H9 (cell line): ENCODE data around the gene SMG7. TPM values are rescaled to one million over a fixed set of nuclear protein-coding genes. Genes with fewer than 3 reads are reported as not detected.

Experiments
- DNase-seq: peaks from one replicate; pipeline ENCODE4 v3.0.0-alpha.2; 2017
- H2AFZ ChIP-seq: one replicate; pipeline ENCODE4 v1.6.1; 2013; ENCODE audit warnings: mild to moderate bottlenecking, low read length, control low read depth, moderate library complexity
- H2AK5ac ChIP-seq: 2 replicates; pipeline ENCODE4 v1.6.1; 2013; ENCODE audit warnings: low read length, control low read depth, mixed read lengths; ENCODE audit not compliant: insufficient read length
- H2BK120ac ChIP-seq: one replicate; pipeline ENCODE4 v1.6.1; 2013; ENCODE audit warnings: low read depth, mild to moderate bottlenecking, low read length, control low read depth, inconsistent platforms; ENCODE audit not compliant: poor library complexity, severe bottlenecking
- H2BK12ac ChIP-seq: 2 replicates; pipeline ENCODE4 v1.6.1; 2013; ENCODE audit warnings: low read length, control low read depth, mixed read lengths, low read depth; ENCODE audit not compliant: insufficient read length
- H2BK15ac ChIP-seq: 2 replicates; pipeline ENCODE4 v1.6.1; 2013; ENCODE audit warnings: low read depth, low read length, control low read depth
- H2BK20ac ChIP-seq: one replicate; pipeline ENCODE4 v1.6.1; 2013; ENCODE audit warnings: low read depth, mild to moderate bottlenecking, low read length, control low read depth, inconsistent platforms; ENCODE audit not compliant: poor library complexity, severe bottlenecking
- H2BK5ac ChIP-seq: 2 replicates; pipeline ENCODE4 v1.6.1; 2013; ENCODE audit warnings: low read length, control low read depth, mixed read lengths; ENCODE audit not compliant: insufficient read length
- H3K14ac ChIP-seq: 2 replicates; pipeline ENCODE4 v1.6.1; 2013; ENCODE audit warnings: low read length, control low read depth; ENCODE audit not compliant: insufficient read depth
- H3K18ac ChIP-seq: 2 replicates; pipeline ENCODE4 v1.6.1; 2013; ENCODE audit warnings: low read depth, mild to moderate bottlenecking, mixed read lengths, low read length, control low read depth; ENCODE audit not compliant: insufficient read length
- H3K23ac ChIP-seq: 2 replicates; pipeline ENCODE4 v1.6.1; 2013; ENCODE audit warnings: low read length, control low read depth, mixed read lengths, low read depth; ENCODE audit not compliant: insufficient read length
- H3K23me2 ChIP-seq: 2 replicates; pipeline ENCODE4 v1.6.1; 2013; ENCODE audit warnings: low read depth, mild to moderate bottlenecking, mixed read lengths, low read length, control low read depth; ENCODE audit not compliant: insufficient read length, poor library complexity, severe bottlenecking
- H3K27ac ChIP-seq: 2 replicates; pipeline ENCODE4 v1.5.1; 2013; ENCODE audit warnings: low read length, control low read depth, mixed read lengths, low read depth; ENCODE audit not compliant: insufficient read length
- H3K27me3 ChIP-seq: 2 replicates; pipeline ENCODE4 v1.6.1; 2013; ENCODE audit warnings: low read length, control low read depth, inconsistent platforms; ENCODE audit not compliant: insufficient read depth
- H3K4ac ChIP-seq: 2 replicates; pipeline ENCODE4 v1.6.1; 2013; ENCODE audit warnings: low read depth, mild to moderate bottlenecking, control low read depth, inconsistent platforms, low read length, moderate library complexity
- H3K4me1 ChIP-seq: 2 replicates; pipeline ENCODE4 v1.6.1; 2013; ENCODE audit warnings: low read length, control low read depth, inconsistent platforms; ENCODE audit not compliant: insufficient read depth
- H3K4me2 ChIP-seq: 2 replicates; pipeline ENCODE4 v1.6.1; 2013; ENCODE audit warnings: low read length, control low read depth, mixed read lengths; ENCODE audit not compliant: insufficient read length, insufficient read depth
- H3K56ac ChIP-seq: 2 replicates; pipeline ENCODE4 v1.6.1; 2013; ENCODE audit warnings: low read depth, mild to moderate bottlenecking, mixed read lengths, low read length, control low read depth; ENCODE audit not compliant: insufficient read length
- H3K79me1 ChIP-seq: 2 replicates; pipeline ENCODE4 v1.6.1; 2013; ENCODE audit warnings: low read depth, mild to moderate bottlenecking, moderate library complexity, low read length, control low read depth, inconsistent platforms; ENCODE audit not compliant: insufficient read depth, poor library complexity, severe bottlenecking
- H3K79me2 ChIP-seq: 2 replicates; pipeline ENCODE4 v1.6.1; 2013; ENCODE audit warnings: low read length, control low read depth, inconsistent platforms; ENCODE audit not compliant: insufficient read depth
- H3K9ac ChIP-seq: 2 replicates; pipeline ENCODE4 v1.6.1; 2013; ENCODE audit warnings: low read length, control low read depth, mixed read lengths; ENCODE audit not compliant: insufficient read length; ENCODE audit errors: extremely low read depth
- H3K9me3 ChIP-seq: one replicate; pipeline ENCODE4 v1.6.1; 2013; ENCODE audit warnings: low read depth, low read length, inconsistent platforms; ENCODE audit not compliant: control insufficient read depth
- H3T11ph ChIP-seq: one replicate; pipeline ENCODE4 v1.6.1; 2013; ENCODE audit warnings: mild to moderate bottlenecking, low read length, control low read depth, inconsistent platforms
- H4K20me1 ChIP-seq: one replicate; pipeline ENCODE4 v1.6.1; 2013; ENCODE audit not compliant: control insufficient read depth, insufficient read length, insufficient read depth
- H4K5ac ChIP-seq: 2 replicates; pipeline ENCODE4 v1.6.1; 2013; ENCODE audit warnings: low read depth, mild to moderate bottlenecking, mixed read lengths, low read length, control low read depth; ENCODE audit not compliant: insufficient read length
- H4K8ac ChIP-seq: replicated peaks from 2 replicates; pipeline ENCODE4 v1.6.1; 2013; ENCODE audit warnings: low read length, control low read depth, mixed read lengths, low read depth; ENCODE audit not compliant: insufficient read length
- H4K91ac ChIP-seq: 2 replicates; pipeline ENCODE4 v1.6.1; 2013; ENCODE audit warnings: low read depth, mild to moderate bottlenecking, moderate library complexity, mixed read lengths, low read length, control low read depth; ENCODE audit not compliant: insufficient read length
- H3K27ac Mint-ChIP-seq, 3 experiments: 2 replicates in 2 of 3; 3 replicates in 1 of 3; pipeline ENCODE4 v1.8.0; 2020 to 2021; ENCODE audit warnings: mixed read lengths in 3 of 3, mild to moderate bottlenecking in 1 of 3, moderate library complexity in 1 of 3
- H3K27me3 Mint-ChIP-seq: 2 replicates; pipeline ENCODE4 v1.8.0; 2021; ENCODE audit warnings: low read depth, mild to moderate bottlenecking, moderate library complexity, mixed read lengths
- H3K36me3 Mint-ChIP-seq, 3 experiments: 2 replicates in 2 of 3; 3 replicates in 1 of 3; pipeline ENCODE4 v1.8.0; 2020 to 2021; ENCODE audit warnings: low read depth in 3 of 3, mixed read lengths in 3 of 3; ENCODE audit not compliant: insufficient read depth in 1 of 3
- H3K4me1 Mint-ChIP-seq, 2 experiments: 2 replicates each; pipeline ENCODE4 v1.8.0; 2020; ENCODE audit warnings: mixed read lengths in 2 of 2
- H3K4me3 Mint-ChIP-seq, 2 experiments: 2 replicates in 1 of 2; 3 replicates in 1 of 2; pipeline ENCODE4 v1.8.0; 2020 to 2021; ENCODE audit warnings: mild to moderate bottlenecking in 2 of 2, mixed read lengths in 2 of 2, moderate library complexity in 1 of 2
- H3K9me3 Mint-ChIP-seq, 2 experiments: 2 replicates in 1 of 2; 3 replicates in 1 of 2; pipeline ENCODE4 v1.8.0; 2020; ENCODE audit warnings: mild to moderate bottlenecking in 2 of 2, mixed read lengths in 2 of 2, moderate library complexity in 1 of 2
- WGBS: extraction: QIAGEN DNeasy Blood & Tissue Kit; methylation state at CpG from one replicate; pipeline ENCODE4 v1.1.7; 2013; ENCODE audit warnings: missing lambda C conversion rate, low lambda C conversion rate, mixed read lengths; ENCODE audit not compliant: insufficient read length; ENCODE audit errors: extremely low coverage; 5-methylcytosine and 5-hydroxymethylcytosine counted together
- total RNA-seq: library from RNA; stranded (reverse); gene quantifications from 2 replicates; pipeline ENCODE4 v1.2.1, GENCODE V29; 2021
- TF ChIP-seq, protein P1 (sequence below): fragments of 200-600 bp; sonication (generic); conservative IDR thresholded peaks from 3 replicates; pipeline ENCODE4 v1.8.0; 2021; ENCODE audit warnings: antibody characterized with exemption, mild to moderate bottlenecking

SMG7 gene
- total RNA-seq, 1 experiment from 2014 or later: 77.0 TPM

- peaks cover 4% of the 10 kb centered on the region; the same call in 1 of the 2 replicates for H3K4me1 ChIP-seq
- H3K36me3 Mint-ChIP-seq: peaks cover 0 to 7% (median 4%) of the 10 kb centered on the region in 3 experiments; a peak in 2 of 7 replicates
- no peak overlapping the region for H2AFZ ChIP-seq
- no peaks in the 10 kb centered on the region for H3K9me3 ChIP-seq
- H3K14ac ChIP-seq: no peak overlapping the region
- no peaks in the 10 kb centered on the region for H3K27me3 ChIP-seq
- H3K18ac ChIP-seq: no peak overlapping the region
- no peak overlapping the region for H3K27ac ChIP-seq
- peaks cover 2% of the 10 kb centered on the region for H3K79me1 ChIP-seq
- no peak overlapping the region for H3K9ac ChIP-seq
- no peak overlapping the region for H4K8ac ChIP-seq
- no peak overlapping the region for H3K27ac Mint-ChIP-seq
- peaks cover 3% of the 10 kb centered on the region for H4K20me1 ChIP-seq
- no peak overlapping the region for H4K5ac ChIP-seq
- no peak overlapping the region for H2BK20ac ChIP-seq
- TF ChIP-seq, protein P1, sequence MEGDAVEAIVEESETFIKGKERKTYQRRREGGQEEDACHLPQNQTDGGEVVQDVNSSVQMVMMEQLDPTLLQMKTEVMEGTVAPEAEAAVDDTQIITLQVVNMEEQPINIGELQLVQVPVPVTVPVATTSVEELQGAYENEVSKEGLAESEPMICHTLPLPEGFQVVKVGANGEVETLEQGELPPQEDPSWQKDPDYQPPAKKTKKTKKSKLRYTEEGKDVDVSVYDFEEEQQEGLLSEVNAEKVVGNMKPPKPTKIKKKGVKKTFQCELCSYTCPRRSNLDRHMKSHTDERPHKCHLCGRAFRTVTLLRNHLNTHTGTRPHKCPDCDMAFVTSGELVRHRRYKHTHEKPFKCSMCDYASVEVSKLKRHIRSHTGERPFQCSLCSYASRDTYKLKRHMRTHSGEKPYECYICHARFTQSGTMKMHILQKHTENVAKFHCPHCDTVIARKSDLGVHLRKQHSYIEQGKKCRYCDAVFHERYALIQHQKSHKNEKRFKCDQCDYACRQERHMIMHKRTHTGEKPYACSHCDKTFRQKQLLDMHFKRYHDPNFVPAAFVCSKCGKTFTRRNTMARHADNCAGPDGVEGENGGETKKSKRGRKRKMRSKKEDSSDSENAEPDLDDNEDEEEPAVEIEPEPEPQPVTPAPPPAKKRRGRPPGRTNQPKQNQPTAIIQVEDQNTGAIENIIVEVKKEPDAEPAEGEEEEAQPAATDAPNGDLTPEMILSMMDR: no peak
- no peak overlapping the region for H2BK120ac ChIP-seq
- no peak overlapping the region for H3K4me2 ChIP-seq
- no peaks in the 10 kb centered on the region for H3K9me3 Mint-ChIP-seq
- no peak overlapping the region for H3K56ac ChIP-seq
- H3K23ac ChIP-seq: no peak overlapping the region
- peaks cover 36 to 40% of the 10 kb centered on the region in 2 experiments for H3K4me1 Mint-ChIP-seq
- H3K23me2 ChIP-seq: peaks cover 12% of the 10 kb centered on the region
- H4K91ac ChIP-seq: no peak overlapping the region
- no peak overlapping the region for H2BK5ac ChIP-seq
- no peak for DNase-seq
- H2AK5ac ChIP-seq: no peak overlapping the region
- no peak overlapping the region for H3T11ph ChIP-seq
- H2BK15ac ChIP-seq: no peak overlapping the region
- no peaks in the 10 kb centered on the region for H3K27me3 Mint-ChIP-seq
- H3K4me3 Mint-ChIP-seq: no peak overlapping the region
- H3K79me2 ChIP-seq: peaks cover 52% of the 10 kb centered on the region; the same call in 1 of the 2 replicates
- H2BK12ac ChIP-seq: no peak overlapping the region
- WGBS: no CpG with 5 or more reads among the region's 3 CpGs
- H3K4ac ChIP-seq: no peak overlapping the region
These were observed 3.8 kb downstream of the SMG7 start for GRCh38 chr1:183476081-183476480.
